Peyer's patch (tissue), 4 donors: ENCODE results near the gene LSM4. TPM values are rescaled to one million over a fixed set of nuclear protein-coding genes. Genes with fewer than 3 reads are reported as not detected.
"Not testable (repeated sequence)": the region's sequence is repeated elsewhere in the genome, so short reads cannot be mapped to it uniquely, and the experiment has no call there.

Experiments
- DNase-seq, 3 donors: peaks; one replicate each; pipeline ENCODE4 v3.0.0-alpha.2; 2017 to 2019
- H3K27ac ChIP-seq, 4 donors: fragments of 200-600 bp; sonication (generic); one replicate each; pipeline ENCODE4 v1.5.1; 2016 to 2019
- H3K27me3 ChIP-seq, 2 donors: fragments of 200-600 bp; sonication (generic); one replicate each; pipeline ENCODE4 v1.5.1; 2019
- H3K36me3 ChIP-seq, 3 donors: fragments of 200-600 bp; sonication (generic); one replicate each; pipeline ENCODE4 v1.5.1; 2016 to 2019
- H3K4me1 ChIP-seq, 4 donors: fragments of 200-600 bp; sonication (generic); one replicate each; pipeline ENCODE4 v1.5.1; 2016 to 2019
- H3K4me3 ChIP-seq, 4 donors: fragments of 200-600 bp; sonication (generic); 1 replicate in 3 of 4; 2 replicates in 1 of 4; pipeline ENCODE4 v1.5.1; 2016 to 2019; ENCODE audit warnings: mild to moderate bottlenecking in 1 of 4
- H3K9me3 ChIP-seq, 4 donors: fragments of 200-600 bp; sonication (generic); one replicate each; pipeline ENCODE4 v1.5.1; 2016 to 2019; ENCODE audit warnings: mild to moderate bottlenecking in 1 of 4
- POLR2A ChIP-seq, 2 donors: fragments of 450-650 bp; IDR thresholded peaks; one replicate each; pipeline ENCODE4 v1.5.1; 2017; ENCODE audit warnings: antibody characterized with exemption in 2 of 2, mild to moderate bottlenecking in 2 of 2, moderate library complexity in 2 of 2
- total RNA-seq, 4 donors: library from RNA; depleted of rRNA; stranded (reverse); fragments of >200 nt; gene quantifications; one replicate each; pipeline ENCODE4 v1.1.0, GENCODE V29; 2016
- TF ChIP-seq, protein P1 (sequence below), 6 experiments: fragments of 450-650 bp in 4 of 6; fragments of 200-600 bp in 2 of 6; sonication (generic) in 1 of 6; IDR thresholded peaks; one replicate each; pipeline ENCODE4 v1.5.1; 2017 to 2019; ENCODE audit warnings: antibody characterized with exemption in 6 of 6, mild to moderate bottlenecking in 3 of 6, moderate library complexity in 1 of 6

LSM4 gene
- total RNA-seq, 4 donors from 2014 or later, result 102 to 193 (median 178) TPM

DNA sequence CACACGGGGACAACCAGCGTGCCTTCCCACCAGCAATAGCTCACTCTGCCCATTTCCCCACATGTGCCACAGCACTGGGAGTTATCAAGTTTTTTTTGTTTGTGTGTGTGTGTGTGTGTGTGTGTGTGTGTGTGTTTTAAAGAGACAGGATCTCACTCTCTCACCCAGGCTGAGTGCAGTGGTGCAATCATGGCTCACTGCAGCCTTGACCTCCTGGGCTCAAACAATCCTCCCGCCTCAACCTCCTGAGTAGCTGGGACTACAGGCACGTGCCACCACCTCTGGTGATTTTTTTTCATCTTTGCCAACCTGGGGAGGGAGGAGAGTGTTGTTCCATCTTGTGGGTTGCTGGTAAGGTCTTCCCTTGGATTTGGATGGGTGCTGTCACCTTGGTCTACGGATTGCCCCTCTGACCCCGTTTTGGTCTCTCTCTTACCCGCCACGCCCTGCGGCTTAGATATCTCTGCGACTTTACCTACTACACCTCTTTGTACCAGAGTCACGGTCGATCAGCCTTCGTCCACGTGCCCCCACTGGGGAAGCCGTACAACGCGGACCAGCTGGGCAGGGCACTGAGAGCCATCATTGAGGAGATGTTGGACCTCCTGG is 40.2 kb upstream of the LSM4 start:
- H3K4me3 ChIP-seq, result no peak overlapping the region
- DNase-seq, result no peak

DNA sequence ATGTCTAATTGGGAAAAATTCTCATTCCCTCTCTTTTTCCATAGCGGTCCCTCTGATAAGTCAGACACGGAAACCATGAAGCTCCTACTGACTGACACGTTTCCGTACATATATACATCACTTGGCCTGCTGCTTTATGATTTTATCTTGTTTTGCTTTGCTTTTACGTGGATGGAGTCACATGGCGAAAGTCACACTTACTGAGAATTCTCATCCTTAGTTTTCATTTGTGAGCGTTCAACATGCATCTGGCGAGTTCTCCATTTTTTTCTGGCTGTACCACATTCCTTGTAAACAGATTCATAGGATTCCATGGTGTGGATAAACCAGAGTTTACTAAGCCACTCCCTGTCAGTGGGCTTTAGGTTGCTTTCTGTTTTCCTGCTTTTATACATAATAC is 38.8 kb upstream of the LSM4 start:
- H3K36me3 ChIP-seq, result peaks cover 0 to 71% (median 0%) of the 10 kb centered on the region in 3 donors
- DNase-seq, result no peak
- H3K27me3 ChIP-seq, result no peaks in the 10 kb centered on the region
- no peaks in the 10 kb centered on the region for H3K9me3 ChIP-seq
- no peak overlapping the region for H3K4me3 ChIP-seq
- TF ChIP-seq, protein P1, sequence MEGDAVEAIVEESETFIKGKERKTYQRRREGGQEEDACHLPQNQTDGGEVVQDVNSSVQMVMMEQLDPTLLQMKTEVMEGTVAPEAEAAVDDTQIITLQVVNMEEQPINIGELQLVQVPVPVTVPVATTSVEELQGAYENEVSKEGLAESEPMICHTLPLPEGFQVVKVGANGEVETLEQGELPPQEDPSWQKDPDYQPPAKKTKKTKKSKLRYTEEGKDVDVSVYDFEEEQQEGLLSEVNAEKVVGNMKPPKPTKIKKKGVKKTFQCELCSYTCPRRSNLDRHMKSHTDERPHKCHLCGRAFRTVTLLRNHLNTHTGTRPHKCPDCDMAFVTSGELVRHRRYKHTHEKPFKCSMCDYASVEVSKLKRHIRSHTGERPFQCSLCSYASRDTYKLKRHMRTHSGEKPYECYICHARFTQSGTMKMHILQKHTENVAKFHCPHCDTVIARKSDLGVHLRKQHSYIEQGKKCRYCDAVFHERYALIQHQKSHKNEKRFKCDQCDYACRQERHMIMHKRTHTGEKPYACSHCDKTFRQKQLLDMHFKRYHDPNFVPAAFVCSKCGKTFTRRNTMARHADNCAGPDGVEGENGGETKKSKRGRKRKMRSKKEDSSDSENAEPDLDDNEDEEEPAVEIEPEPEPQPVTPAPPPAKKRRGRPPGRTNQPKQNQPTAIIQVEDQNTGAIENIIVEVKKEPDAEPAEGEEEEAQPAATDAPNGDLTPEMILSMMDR (IDR thresholded peaks at IDR 0.05), result no peak
- no peak for TF ChIP-seq POLR2A (IDR thresholded peaks at IDR 0.05)
- peaks cover 0 to 22% (median 3%) of the 10 kb centered on the region in 4 donors for H3K4me1 ChIP-seq
- H3K27ac ChIP-seq, result no peak overlapping the region

More for the DNA sequence above, 40.2 kb upstream of the LSM4 start:
- Histone ChIP-seq H3K36me3 (peaks cover 0 to 58% (median 0%) of the 10 kb centered on the region in 3 donors), H3K4me1 (peaks cover 0 to 22% (median 3%) of the 10 kb centered on the region in 4 donors), H3K9me3 (no peaks in the 10 kb centered on the region), H3K27me3 (no peaks in the 10 kb centered on the region), H3K27ac (peak overlapping the region in 1 of 4 donors; percentile 34)
- TF ChIP-seq, protein P1 (IDR thresholded peaks at IDR 0.05), result no peak
- no peak for TF ChIP-seq POLR2A (IDR thresholded peaks at IDR 0.05)

DNA sequence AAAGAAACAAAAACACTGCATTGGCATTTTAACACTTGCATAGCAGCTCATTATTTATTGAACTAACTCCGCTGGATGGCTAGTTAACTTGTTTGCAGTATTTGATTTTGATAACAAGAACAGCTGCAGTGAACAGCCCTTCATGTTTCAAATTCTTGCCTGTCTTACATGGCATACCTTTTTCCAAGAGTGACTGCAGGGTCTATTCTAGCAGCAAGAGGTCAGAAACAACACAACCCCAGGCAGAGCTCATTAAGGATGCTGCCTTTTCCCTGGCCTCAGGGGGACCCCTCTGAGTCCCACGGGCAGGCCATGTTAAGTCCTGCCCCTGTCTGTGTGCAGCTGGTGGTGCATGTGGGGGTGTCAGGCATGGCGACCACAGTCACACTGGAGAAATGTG is 34.2 kb upstream of the LSM4 start:
- no peak overlapping the region for H3K27ac ChIP-seq
- H3K27me3 ChIP-seq, result no peaks in the 10 kb centered on the region
- no peak overlapping the region for H3K4me3 ChIP-seq
- peaks cover 0 to 69% (median 0%) of the 10 kb centered on the region in 3 donors for H3K36me3 ChIP-seq
- no peak for DNase-seq
- H3K4me1 ChIP-seq, result no peaks in the 10 kb centered on the region
- H3K9me3 ChIP-seq, result no peaks in the 10 kb centered on the region
- no peak for TF ChIP-seq POLR2A (IDR thresholded peaks at IDR 0.05)
- TF ChIP-seq, protein P1 (IDR thresholded peaks at IDR 0.05), result no peak

DNA sequence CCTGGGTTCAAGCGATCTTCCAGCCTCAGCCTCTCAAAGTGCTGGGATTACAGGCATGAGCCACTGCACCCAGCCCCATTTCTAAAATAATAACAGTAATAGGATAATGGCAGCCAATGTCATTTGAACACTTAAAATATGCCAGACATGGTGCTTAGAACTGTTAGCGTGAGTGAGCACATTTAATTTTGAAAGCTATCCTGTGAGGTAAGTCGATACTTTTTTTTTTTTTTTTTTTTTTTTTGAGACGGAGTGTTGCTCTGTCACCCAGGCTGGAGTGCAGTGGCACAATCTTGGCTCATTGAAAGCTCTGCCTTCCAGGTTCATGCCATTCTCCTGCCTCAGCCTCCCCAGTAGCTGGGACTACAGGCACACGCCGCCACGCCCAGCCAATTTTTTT is 31.9 kb upstream of the LSM4 start:
- not testable (repeated sequence) for H3K4me3 ChIP-seq, H3K27ac ChIP-seq, H3K27me3 ChIP-seq, H3K9me3 ChIP-seq, H3K4me1 ChIP-seq, DNase-seq
- H3K36me3 ChIP-seq, result peaks cover 0 to 57% (median 0%) of the 10 kb centered on the region in 3 donors

DNA sequence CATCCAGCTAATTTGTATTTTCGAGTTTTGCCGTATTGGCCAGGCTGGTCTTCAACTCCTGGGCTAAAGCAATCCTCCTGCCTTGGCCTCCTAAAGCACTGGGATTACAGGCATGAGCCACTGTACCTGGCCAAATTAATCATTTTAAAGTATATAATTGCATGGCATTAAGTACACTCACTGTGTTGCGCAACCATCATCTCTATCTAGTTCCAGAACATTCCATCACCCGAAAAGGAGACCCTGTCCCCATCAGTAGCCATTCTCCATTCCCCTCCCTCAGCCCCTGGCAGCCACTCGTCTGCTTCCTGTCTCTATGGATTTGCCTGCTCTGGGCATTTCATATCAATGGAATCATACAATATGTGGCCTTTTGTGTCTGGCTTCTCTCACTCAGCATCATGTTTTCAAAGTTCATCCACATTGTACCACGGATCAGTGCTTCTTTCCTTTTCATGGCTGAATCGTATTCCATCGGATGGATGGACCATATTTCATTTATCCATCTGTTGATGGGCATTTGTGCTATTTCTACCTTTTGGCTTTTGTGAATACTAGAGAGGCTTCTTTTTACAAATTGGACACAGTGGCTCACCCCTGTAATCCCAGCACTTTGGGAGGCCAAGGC is 30.6 kb upstream of the LSM4 start:
- H3K4me1 ChIP-seq, result no peaks in the 10 kb centered on the region
- no peaks in the 10 kb centered on the region for H3K9me3 ChIP-seq
- peaks cover 0 to 48% (median 0%) of the 10 kb centered on the region in 3 donors for H3K36me3 ChIP-seq
- no peak overlapping the region for H3K27ac ChIP-seq
- TF ChIP-seq POLR2A (IDR thresholded peaks at IDR 0.05), result no peak
- TF ChIP-seq, protein P1 (IDR thresholded peaks at IDR 0.05), result no peak
- H3K4me3 ChIP-seq, result no peak overlapping the region
- DNase-seq, result no peak
- H3K27me3 ChIP-seq, result no peaks in the 10 kb centered on the region

DNA sequence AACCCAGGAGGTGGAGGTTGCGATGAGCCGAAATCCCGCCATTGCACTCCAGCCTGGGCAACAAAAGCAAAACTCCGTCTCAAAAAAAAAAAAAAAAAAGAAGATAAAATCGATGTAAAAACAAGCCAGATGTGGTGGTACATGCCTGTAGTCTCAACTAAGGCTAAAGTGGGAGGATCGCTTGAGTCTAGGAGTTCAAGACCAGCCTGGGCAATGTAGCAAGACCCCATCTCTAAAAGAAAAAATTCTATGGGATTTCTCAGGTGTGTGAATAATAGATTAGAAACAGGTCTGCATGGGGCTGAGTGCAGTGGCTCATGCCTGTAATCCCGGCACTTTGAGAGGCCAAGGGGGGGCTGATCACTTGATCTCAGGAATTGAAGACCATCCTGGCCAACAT is 28.7 kb upstream of the LSM4 start:
- Histone ChIP-seq H3K9me3 (no peaks in the 10 kb centered on the region), H3K27me3 (no peaks in the 10 kb centered on the region), H3K4me1 (no peaks in the 10 kb centered on the region), H3K27ac (no peak overlapping the region), H3K4me3 (no peak overlapping the region), H3K36me3 (peaks cover 0 to 37% (median 0%) of the 10 kb centered on the region in 3 donors)
- no peak for DNase-seq
- TF ChIP-seq POLR2A (IDR thresholded peaks at IDR 0.05), result no peak
- TF ChIP-seq, protein P1 (IDR thresholded peaks at IDR 0.05), result no peak
